HepG2 (cell line): ENCODE data around the gene TNFAIP1. TPM values are rescaled to one million over a fixed set of nuclear protein-coding genes. Genes with fewer than 3 reads are reported as not detected.
A peak's percentile ranks its signal among the peaks of the same experiment; 100 is the strongest.

ENCODE experiments used
- CENPBD1 ChIP-seq: sonication (generic); formaldehyde crosslinking; IDR thresholded peaks from 2 replicates; pipeline ENCODE4 v1.8.0; 2022; ENCODE audit warnings: missing genetic modification reagents, low read depth, mild to moderate bottlenecking, borderline replicate concordance
- DMAP1 ChIP-seq: IDR thresholded peaks from 2 replicates; pipeline ENCODE4 v1.6.1; 2016
- FOXA1 ChIP-seq, 2 experiments: fragments of 450-650 bp in 1 of 2; sonication (generic) in 1 of 2; formaldehyde crosslinking in 1 of 2; IDR thresholded peaks; 2 replicates each; pipeline versions ENCODE4 v1.4.0 to v1.6.1; 2016 to 2020; ENCODE audit warnings: missing genetic modification reagents in 1 of 2
- FOXO1 ChIP-seq: sonication (generic); formaldehyde crosslinking; IDR thresholded peaks from 2 replicates; pipeline ENCODE4 v1.4.0; 2020; ENCODE audit warnings: missing genetic modification reagents
- HNF4A ChIP-seq: sonication (generic); formaldehyde crosslinking; IDR thresholded peaks from 2 replicates; pipeline ENCODE4 v1.4.0; 2020; ENCODE audit warnings: missing genetic modification reagents
- RXRB ChIP-seq: IDR thresholded peaks from 2 replicates; pipeline ENCODE4 v1.6.1; 2016; ENCODE audit warnings: borderline replicate concordance, missing genetic modification reagents, missing compliant biosample characterization
- SOX6 ChIP-seq, 2 experiments: fragments of 450-650 bp in 1 of 2; sonication (generic) in 1 of 2; formaldehyde crosslinking in 1 of 2; IDR thresholded peaks; 2 replicates each; pipeline versions ENCODE4 v1.4.0 to v1.6.1; 2017 to 2020; ENCODE audit warnings: antibody characterized with exemption in 1 of 2, mild to moderate bottlenecking in 1 of 2, missing genetic modification reagents in 1 of 2
- ZBED4 ChIP-seq: sonication (generic); formaldehyde crosslinking; IDR thresholded peaks from 2 replicates; pipeline ENCODE4 v1.4.0; 2020; ENCODE audit warnings: missing genetic modification reagents, borderline replicate concordance
- ZNF143 ChIP-seq: sonication (generic); formaldehyde crosslinking; IDR thresholded peaks from 2 replicates; pipeline ENCODE4 v1.4.0; 2020; ENCODE audit warnings: missing genetic modification reagents
- ZNF609 ChIP-seq: sonication (generic); formaldehyde crosslinking; IDR thresholded peaks from 2 replicates; pipeline ENCODE4 v1.4.0; 2020; ENCODE audit warnings: mild to moderate bottlenecking, missing genetic modification reagents, borderline replicate concordance
- polyA plus RNA-seq, 8 experiments: library from polyadenylated mRNA; depleted of rRNA in 3 of 8; stranded (reverse) in 7 of 8; unstranded in 1 of 8; fragments of >200 nt; fragmentation: Illumina TruSeq in 4 of 8; extraction: Trizol in 4 of 8; gene quantifications; 2 replicates each; pipeline versions ENCODE4 v1.2.1 to v1.2.3, GENCODE V29; 2011 to 2016; ENCODE audit warnings: low read depth in 4 of 8, missing spikeins in 1 of 8, mixed read lengths in 1 of 8; ENCODE audit not compliant: insufficient read depth in 1 of 8
- total RNA-seq, 5 experiments: library from RNA; depleted of rRNA; stranded (reverse); fragments of >200 nt; fragmentation: Illumina TruSeq; extraction: Trizol; gene quantifications; 2 replicates each; pipeline ENCODE4 v1.2.3, GENCODE V29; 2016; ENCODE audit warnings: low read depth in 1 of 5
- TF ChIP-seq, protein P1 (sequence below): IDR thresholded peaks from 2 replicates; pipeline ENCODE4 v1.6.1; 2016; ENCODE audit warnings: mild to moderate bottlenecking
- TF ChIP-seq, protein P2 (sequence below): sonication (generic); formaldehyde crosslinking; conservative IDR thresholded peaks from 2 replicates; pipeline ENCODE4 v1.4.0; 2020; ENCODE audit warnings: missing genetic modification reagents
- TF ChIP-seq, protein P3 (sequence below): sonication (generic); formaldehyde crosslinking; IDR thresholded peaks from 2 replicates; pipeline ENCODE4 v1.4.0; 2020; ENCODE audit warnings: missing genetic modification reagents

TNFAIP1 gene
- total and polyA plus RNA-seq, 2 of the 13 experiments (the other 11 are each of a cell fraction or from before 2014, with no cell fraction given), result 17.5 to 40.6 TPM

DNA sequence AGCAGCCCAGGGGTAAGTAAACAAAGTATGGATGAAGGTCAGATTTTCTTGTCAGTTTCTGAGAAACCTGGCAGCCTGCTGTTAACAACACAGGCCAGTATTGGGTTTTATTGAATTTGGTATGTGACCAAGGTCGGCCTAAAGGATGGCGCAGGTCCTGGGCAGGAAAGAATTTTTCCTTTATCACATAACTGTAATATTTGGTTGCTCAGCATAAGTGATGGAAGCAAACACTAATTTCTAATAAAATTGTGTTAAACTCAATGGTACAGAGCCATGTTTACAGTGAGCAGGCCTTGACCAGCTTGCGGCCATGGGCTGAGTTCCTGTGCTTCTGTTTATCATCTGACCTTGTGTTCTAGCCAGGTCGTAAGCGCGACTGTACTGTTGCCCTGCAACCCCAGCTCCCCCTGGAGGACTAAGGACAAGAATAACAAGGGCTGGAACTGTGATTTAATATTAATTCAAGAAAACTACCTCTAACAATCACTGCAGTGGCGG lies 11.2 kb downstream of the TNFAIP1 start (continued):
- TF ChIP-seq SOX6 (IDR thresholded peaks at IDR 0.05) (no peak), SOX6 (CRISPR knock-in tag; IDR thresholded peaks at IDR 0.05) (peak; percentile 11; the same call in 1 of the 2 replicates), ZNF609 (0 out of 2 replicates have a peak, but pooled peaks have one; percentile 4), RXRB (CRISPR knock-in tag) (peak; percentile 48; the same call in 1 of the 2 replicates), DMAP1 (CRISPR knock-in tag) (0 out of 2 replicates have a peak, but pooled peaks have one; percentile 21), HNF4A (CRISPR knock-in tag) (peak; percentile 39; the same call in 1 of the 2 replicates), CENPBD1 (CRISPR knock-in tag) (no peak), FOXO1 (peak; percentile 92), ZNF143 (no peak; the same call in 1 of the 2 replicates), FOXA1 (IDR thresholded peaks at IDR 0.05) (no peak), FOXA1 (CRISPR knock-in tag; IDR thresholded peaks at IDR 0.05) (peak; percentile 77), ZBED4 (CRISPR knock-in tag) (peak; percentile 46; the same call in 1 of the 2 replicates)
- TF ChIP-seq, protein P1, sequence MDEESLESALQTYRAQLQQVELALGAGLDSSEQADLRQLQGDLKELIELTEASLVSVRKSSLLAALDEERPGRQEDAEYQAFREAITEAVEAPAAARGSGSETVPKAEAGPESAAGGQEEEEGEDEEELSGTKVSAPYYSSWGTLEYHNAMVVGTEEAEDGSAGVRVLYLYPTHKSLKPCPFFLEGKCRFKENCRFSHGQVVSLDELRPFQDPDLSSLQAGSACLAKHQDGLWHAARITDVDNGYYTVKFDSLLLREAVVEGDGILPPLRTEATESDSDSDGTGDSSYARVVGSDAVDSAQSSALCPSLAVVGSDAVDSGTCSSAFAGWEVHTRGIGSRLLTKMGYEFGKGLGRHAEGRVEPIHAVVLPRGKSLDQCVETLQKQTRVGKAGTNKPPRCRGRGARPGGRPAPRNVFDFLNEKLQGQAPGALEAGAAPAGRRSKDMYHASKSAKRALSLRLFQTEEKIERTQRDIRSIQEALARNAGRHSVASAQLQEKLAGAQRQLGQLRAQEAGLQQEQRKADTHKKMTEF (CRISPR knock-in tag), result 0 out of 2 replicates have a peak, but pooled peaks have one; percentile 31
- TF ChIP-seq, protein P2, sequence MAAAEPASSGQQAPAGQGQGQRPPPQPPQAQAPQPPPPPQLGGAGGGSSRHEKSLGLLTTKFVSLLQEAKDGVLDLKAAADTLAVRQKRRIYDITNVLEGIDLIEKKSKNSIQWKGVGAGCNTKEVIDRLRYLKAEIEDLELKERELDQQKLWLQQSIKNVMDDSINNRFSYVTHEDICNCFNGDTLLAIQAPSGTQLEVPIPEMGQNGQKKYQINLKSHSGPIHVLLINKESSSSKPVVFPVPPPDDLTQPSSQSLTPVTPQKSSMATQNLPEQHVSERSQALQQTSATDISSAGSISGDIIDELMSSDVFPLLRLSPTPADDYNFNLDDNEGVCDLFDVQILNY (CRISPR knock-in tag), result no peak
- TF ChIP-seq, protein P3, sequence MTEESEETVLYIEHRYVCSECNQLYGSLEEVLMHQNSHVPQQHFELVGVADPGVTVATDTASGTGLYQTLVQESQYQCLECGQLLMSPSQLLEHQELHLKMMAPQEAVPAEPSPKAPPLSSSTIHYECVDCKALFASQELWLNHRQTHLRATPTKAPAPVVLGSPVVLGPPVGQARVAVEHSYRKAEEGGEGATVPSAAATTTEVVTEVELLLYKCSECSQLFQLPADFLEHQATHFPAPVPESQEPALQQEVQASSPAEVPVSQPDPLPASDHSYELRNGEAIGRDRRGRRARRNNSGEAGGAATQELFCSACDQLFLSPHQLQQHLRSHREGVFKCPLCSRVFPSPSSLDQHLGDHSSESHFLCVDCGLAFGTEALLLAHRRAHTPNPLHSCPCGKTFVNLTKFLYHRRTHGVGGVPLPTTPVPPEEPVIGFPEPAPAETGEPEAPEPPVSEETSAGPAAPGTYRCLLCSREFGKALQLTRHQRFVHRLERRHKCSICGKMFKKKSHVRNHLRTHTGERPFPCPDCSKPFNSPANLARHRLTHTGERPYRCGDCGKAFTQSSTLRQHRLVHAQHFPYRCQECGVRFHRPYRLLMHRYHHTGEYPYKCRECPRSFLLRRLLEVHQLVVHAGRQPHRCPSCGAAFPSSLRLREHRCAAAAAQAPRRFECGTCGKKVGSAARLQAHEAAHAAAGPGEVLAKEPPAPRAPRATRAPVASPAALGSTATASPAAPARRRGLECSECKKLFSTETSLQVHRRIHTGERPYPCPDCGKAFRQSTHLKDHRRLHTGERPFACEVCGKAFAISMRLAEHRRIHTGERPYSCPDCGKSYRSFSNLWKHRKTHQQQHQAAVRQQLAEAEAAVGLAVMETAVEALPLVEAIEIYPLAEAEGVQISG (CRISPR knock-in tag), result peak; percentile 56
